AG09319 (cell line): ENCODE data around the gene CTRB2.

Source experiments
- DNase-seq: peaks from one replicate; pipeline ENCODE4 v3.0.0-alpha.2; 2010; ENCODE audit warnings: low read depth; ENCODE audit errors: extremely low read depth
- TF ChIP-seq, protein P1 (sequence below): IDR thresholded peaks from 2 replicates; pipeline ENCODE4 v1.5.1; 2011; ENCODE audit warnings: low read depth, mild to moderate bottlenecking, inconsistent platforms, low read length, moderate library complexity

Gene CTRB2

GRCh38 chr16:75195811-75196790 lies 10.9 kb downstream of the CTRB2 start:
- TF ChIP-seq, protein P1, sequence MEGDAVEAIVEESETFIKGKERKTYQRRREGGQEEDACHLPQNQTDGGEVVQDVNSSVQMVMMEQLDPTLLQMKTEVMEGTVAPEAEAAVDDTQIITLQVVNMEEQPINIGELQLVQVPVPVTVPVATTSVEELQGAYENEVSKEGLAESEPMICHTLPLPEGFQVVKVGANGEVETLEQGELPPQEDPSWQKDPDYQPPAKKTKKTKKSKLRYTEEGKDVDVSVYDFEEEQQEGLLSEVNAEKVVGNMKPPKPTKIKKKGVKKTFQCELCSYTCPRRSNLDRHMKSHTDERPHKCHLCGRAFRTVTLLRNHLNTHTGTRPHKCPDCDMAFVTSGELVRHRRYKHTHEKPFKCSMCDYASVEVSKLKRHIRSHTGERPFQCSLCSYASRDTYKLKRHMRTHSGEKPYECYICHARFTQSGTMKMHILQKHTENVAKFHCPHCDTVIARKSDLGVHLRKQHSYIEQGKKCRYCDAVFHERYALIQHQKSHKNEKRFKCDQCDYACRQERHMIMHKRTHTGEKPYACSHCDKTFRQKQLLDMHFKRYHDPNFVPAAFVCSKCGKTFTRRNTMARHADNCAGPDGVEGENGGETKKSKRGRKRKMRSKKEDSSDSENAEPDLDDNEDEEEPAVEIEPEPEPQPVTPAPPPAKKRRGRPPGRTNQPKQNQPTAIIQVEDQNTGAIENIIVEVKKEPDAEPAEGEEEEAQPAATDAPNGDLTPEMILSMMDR, result no peak
- no peak for DNase-seq

DNA sequence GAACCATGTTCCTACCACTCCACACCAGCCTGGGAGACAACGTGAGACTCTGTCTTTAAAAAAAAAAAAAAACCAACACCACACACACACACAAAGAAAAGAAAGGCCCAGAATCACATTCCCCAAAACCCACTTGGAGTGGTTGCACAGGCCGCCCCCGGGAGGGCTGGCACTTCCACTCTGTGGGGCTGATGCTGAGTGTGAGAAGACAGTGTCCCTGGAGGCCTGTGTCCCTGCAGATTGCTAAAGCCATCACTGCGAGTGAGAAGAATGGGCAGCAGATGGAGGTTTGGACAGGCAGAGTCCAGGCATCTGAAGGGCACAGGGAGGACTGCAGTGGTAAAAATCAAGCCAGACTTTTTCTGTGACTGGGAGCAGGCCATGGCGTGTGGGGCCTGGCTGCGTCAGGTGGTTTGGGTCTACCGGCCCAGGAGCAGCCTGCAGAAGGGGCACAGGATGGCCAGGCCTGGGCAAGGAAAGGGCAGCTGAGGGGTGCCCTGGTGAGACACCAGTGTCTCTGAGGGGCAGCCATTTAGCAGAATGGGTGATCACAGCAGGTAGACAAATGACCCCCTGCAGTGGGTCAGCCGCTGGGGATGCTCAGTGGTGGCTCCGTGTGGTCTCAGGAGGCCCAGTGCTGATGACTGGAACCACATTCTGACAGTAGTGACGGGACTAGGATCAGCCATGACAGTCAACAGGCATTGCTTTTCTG lies 13.1 kb downstream of the CTRB2 start:
- TF ChIP-seq, protein P1, result no peak
- no peak for DNase-seq

GRCh38 chr16:75193265-75193650 lies 13.7 kb downstream of the CTRB2 start:
- TF ChIP-seq, protein P1, result no peak

GRCh38 chr16:75192606-75193264 lies 14.2 kb downstream of the CTRB2 start:
- TF ChIP-seq, protein P1, result no peak
- no peak for DNase-seq

More at GRCh38 chr16:75193265-75193650, 13.7 kb downstream of the CTRB2 start:
- no peak for DNase-seq

DNA sequence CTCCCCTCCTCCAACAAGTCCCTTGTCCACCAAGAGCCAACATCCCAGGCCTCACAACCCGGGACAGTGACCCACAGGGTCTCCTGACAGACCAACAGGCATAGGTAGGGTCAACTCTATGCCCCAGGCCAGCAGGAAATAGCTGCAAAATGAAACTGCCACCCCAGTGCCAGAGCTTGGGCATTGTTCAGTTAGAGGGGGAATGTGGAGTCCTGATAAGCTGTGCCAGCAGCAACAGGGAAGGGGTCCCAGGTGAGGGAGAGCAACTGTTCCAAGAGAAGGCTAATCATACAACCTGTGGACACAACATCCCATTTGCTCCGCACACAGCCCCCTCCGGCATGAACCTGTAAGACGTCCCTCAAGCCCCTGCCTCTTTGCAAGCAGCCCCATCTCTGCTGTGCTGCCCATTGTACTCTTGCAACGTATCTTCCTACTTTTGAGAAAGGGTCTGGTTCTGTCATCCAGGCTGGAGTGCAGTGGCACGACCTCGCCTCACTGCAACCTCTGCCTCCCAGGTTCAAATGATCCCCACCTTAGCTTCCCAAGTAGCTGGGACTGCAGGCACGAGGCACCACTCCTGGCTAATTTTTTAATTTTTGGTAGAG lies 17.2 kb downstream of the CTRB2 start:
- TF ChIP-seq, protein P1, result no peak
- DNase-seq, result no peak

GRCh38 chr16:75188832-75189477 lies 18.0 kb downstream of the CTRB2 start:
- DNase-seq, result no peak
- TF ChIP-seq, protein P1, result no peak
